Muscle layer of duodenum (tissue), 2 donors: Measurements from ENCODE around the gene TRMT5.

Experiments used
- H3K27ac ChIP-seq: one replicate; pipeline ENCODE4 v1.7.0; 2013; ENCODE audit warnings: mild to moderate bottlenecking, low read length
- H3K27me3 ChIP-seq: one replicate; pipeline ENCODE4 v1.7.0; 2013; ENCODE audit warnings: low read depth, mild to moderate bottlenecking, control low read depth, low read length
- H3K36me3 ChIP-seq, 2 donors: one replicate each; pipeline ENCODE4 v1.7.0; 2013; ENCODE audit warnings: low read length in 2 of 2, control low read depth in 1 of 2, mild to moderate bottlenecking in 1 of 2; ENCODE audit not compliant: insufficient read depth in 2 of 2, control insufficient read depth in 1 of 2
- H3K4me1 ChIP-seq, 2 donors: one replicate each; pipeline ENCODE4 v1.7.0; 2013; ENCODE audit warnings: low read length in 2 of 2, mild to moderate bottlenecking in 2 of 2, control low read depth in 1 of 2, moderate library complexity in 1 of 2; ENCODE audit not compliant: insufficient read depth in 2 of 2, control insufficient read depth in 1 of 2
- H3K4me3 ChIP-seq, 2 donors: one replicate each; pipeline ENCODE4 v1.7.0; 2013; ENCODE audit warnings: low read length in 2 of 2, low read depth in 1 of 2, mild to moderate bottlenecking in 1 of 2
- H3K9me3 ChIP-seq, 2 donors: one replicate each; pipeline ENCODE4 v1.7.0; 2013; ENCODE audit warnings: low read length in 2 of 2, control low read depth in 1 of 2, mild to moderate bottlenecking in 1 of 2; ENCODE audit not compliant: control insufficient read depth in 1 of 2
- donor health status: healthy.

TRMT5 gene

GRCh38 chr14:60933920-60934655 lies 46.8 kb downstream of the TRMT5 start:
- H3K36me3 ChIP-seq = no peaks in the 10 kb centered on the region
- H3K4me3 ChIP-seq = no peak overlapping the region
- H3K27ac ChIP-seq = no peak overlapping the region
- no peaks in the 10 kb centered on the region for H3K4me1 ChIP-seq
- no peaks in the 10 kb centered on the region for H3K9me3 ChIP-seq
- H3K27me3 ChIP-seq = no peaks in the 10 kb centered on the region

- no peaks in the 10 kb centered on the region for H3K36me3 ChIP-seq
- no peak overlapping the region for H3K4me3 ChIP-seq
- no peak overlapping the region for H3K27ac ChIP-seq
- H3K27me3 ChIP-seq = no peaks in the 10 kb centered on the region
- no peaks in the 10 kb centered on the region for H3K9me3 ChIP-seq
- no peaks in the 10 kb centered on the region for H3K4me1 ChIP-seq
Measured at GRCh38 chr14:60931218-60931617, 49.7 kb downstream of the TRMT5 start.

GRCh38 chr14:60926002-60926401 lies 54.9 kb downstream of the TRMT5 start:
- no peaks in the 10 kb centered on the region for H3K27me3 ChIP-seq
- H3K4me1 ChIP-seq = no peaks in the 10 kb centered on the region
- no peak overlapping the region for H3K4me3 ChIP-seq
- no peaks in the 10 kb centered on the region for H3K36me3 ChIP-seq
- no peaks in the 10 kb centered on the region for H3K9me3 ChIP-seq
- H3K27ac ChIP-seq = no peak overlapping the region

GRCh38 chr14:60925286-60925685 lies 55.6 kb downstream of the TRMT5 start:
- Histone ChIP-seq H3K27ac (no peak overlapping the region), H3K9me3 (no peaks in the 10 kb centered on the region)

GRCh38 chr14:60922050-60922449 lies 58.8 kb downstream of the TRMT5 start:
- Histone ChIP-seq H3K36me3 (no peaks in the 10 kb centered on the region), H3K4me1 (no peaks in the 10 kb centered on the region), H3K4me3 (no peak overlapping the region), H3K27ac (no peak overlapping the region), H3K9me3 (no peaks in the 10 kb centered on the region), H3K27me3 (no peaks in the 10 kb centered on the region)

More at GRCh38 chr14:60925286-60925685, 55.6 kb downstream of the TRMT5 start:
- Histone ChIP-seq H3K4me1 (no peaks in the 10 kb centered on the region), H3K27me3 (no peaks in the 10 kb centered on the region), H3K36me3 (no peaks in the 10 kb centered on the region), H3K4me3 (no peak overlapping the region)
